IMR-90 (cell line): Measurements from ENCODE around the gene ZDHHC14. TPM values are rescaled to one million over a fixed set of nuclear protein-coding genes. Genes with fewer than 3 reads are reported as not detected.

Source experiments
- ATAC-seq: fragments of 200-7000 bp; cut with Tn5 transposase; 2 replicates; pipeline ENCODE4 v1.9.1; 2020; ENCODE audit warnings: low read depth, mild to moderate bottlenecking, moderate library complexity
- BruUV-seq: library from RNA; stranded (reverse); fragments of 400-500 nt; replicated peaks from 2 replicates; lab custom pipeline; 2021; lab: Mats Ljungman, UMichigan
- CTCF ChIA-PET: fragments of 300-600 bp; formaldehyde crosslinking; extraction: SDS; loops from one replicate; lab custom pipeline; 2021; ENCODE audit warnings: antibody characterized with exemption; lab: Yijun Ruan, JAX
- POLR2A ChIA-PET: fragments of 300-600 bp; sonication (Branson Sonifier 250); formaldehyde crosslinking; loops from one replicate; lab custom pipeline; 2022; ENCODE audit warnings: antibody characterized with exemption; ENCODE audit not compliant: unreplicated experiment; lab: Charles Lee
- DNase-seq: peaks from one replicate; pipeline ENCODE4 v3.0.0; 2013
- H2AFZ ChIP-seq: replicated peaks from 2 replicates; pipeline ENCODE3; 2013; ENCODE audit warnings: low read length, mild to moderate bottlenecking; ENCODE audit not compliant: poor library complexity
- H2AK5ac ChIP-seq: 2 replicates; pipeline ENCODE4 v1.6.1; 2013; ENCODE audit warnings: low read depth, low read length, inconsistent platforms
- H2AK9ac ChIP-seq: replicated peaks from 2 replicates; pipeline ENCODE3; 2013; ENCODE audit warnings: mild to moderate bottlenecking, low read depth, low read length, moderate library complexity; ENCODE audit not compliant: poor library complexity
- H2BK120ac ChIP-seq: 2 replicates; pipeline ENCODE4 v1.6.1; 2013; ENCODE audit warnings: low read depth, low read length, inconsistent platforms
- H2BK15ac ChIP-seq: 3 replicates; pipeline ENCODE4 v1.6.1; 2013; ENCODE audit warnings: low read depth, low read length, inconsistent platforms
- H2BK20ac ChIP-seq: 2 replicates; pipeline ENCODE4 v1.6.1; 2013; ENCODE audit warnings: low read depth, mild to moderate bottlenecking, inconsistent platforms, low read length, moderate library complexity
- H2BK5ac ChIP-seq: 2 replicates; pipeline ENCODE4 v1.6.1; 2013; ENCODE audit warnings: mild to moderate bottlenecking, low read depth, low read length, inconsistent platforms; ENCODE audit not compliant: poor library complexity, severe bottlenecking
- H3K14ac ChIP-seq: replicated peaks from 2 replicates; pipeline ENCODE4 v1.6.1; 2013; ENCODE audit warnings: low read depth, low read length, inconsistent platforms
- H3K18ac ChIP-seq: 2 replicates; pipeline ENCODE4 v1.6.1; 2013; ENCODE audit warnings: low read depth, low read length, control low read depth
- H3K23ac ChIP-seq: 2 replicates; pipeline ENCODE4 v1.6.1; 2013; ENCODE audit warnings: low read depth, low read length, inconsistent platforms
- H3K27ac ChIP-seq: 2 replicates; pipeline ENCODE4 v1.5.1; 2013; ENCODE audit warnings: mild to moderate bottlenecking, control low read depth, low read length; ENCODE audit not compliant: insufficient read depth
- H3K27me3 ChIP-seq: 2 replicates; pipeline ENCODE4 v1.6.1; 2013; ENCODE audit warnings: low read length; ENCODE audit not compliant: control insufficient read depth, insufficient read depth
- H3K36me3 ChIP-seq: 2 replicates; pipeline ENCODE4 v1.6.1; 2013; ENCODE audit warnings: low read length, mixed read lengths; ENCODE audit not compliant: control insufficient read depth, insufficient read depth
- H3K4ac ChIP-seq: 2 replicates; pipeline ENCODE4 v1.6.1; 2013; ENCODE audit warnings: low read depth, low read length, inconsistent platforms
- H3K4me1 ChIP-seq: 2 replicates; pipeline ENCODE4 v1.6.1; 2013; ENCODE audit warnings: low read length, mixed read lengths; ENCODE audit not compliant: control insufficient read depth, insufficient read depth
- H3K4me2 ChIP-seq: 2 replicates; pipeline ENCODE4 v1.6.1; 2013; ENCODE audit warnings: low read depth, mild to moderate bottlenecking, control low read depth, low read length, moderate library complexity
- H3K4me3 ChIP-seq: 2 replicates; pipeline ENCODE4 v1.5.1; 2013; ENCODE audit warnings: low read depth, mild to moderate bottlenecking, control low read depth, low read length, moderate library complexity; ENCODE audit not compliant: insufficient read depth
- H3K56ac ChIP-seq: 2 replicates; pipeline ENCODE4 v1.6.1; 2013; ENCODE audit warnings: low read length, inconsistent platforms; ENCODE audit not compliant: insufficient read depth; ENCODE audit errors: extremely low read depth
- H3K79me1 ChIP-seq, 2 experiments: 2 replicates each; pipeline ENCODE4 v1.6.1; 2013; ENCODE audit warnings: low read length in 2 of 2, inconsistent platforms in 1 of 2, low read depth in 1 of 2
- H3K9ac ChIP-seq: 2 replicates; pipeline ENCODE4 v1.6.1; 2013; ENCODE audit warnings: low read depth, low read length, control low read depth
- H3K9me1 ChIP-seq: 2 replicates; pipeline ENCODE4 v1.6.1; 2013; ENCODE audit warnings: low read length, inconsistent platforms; ENCODE audit not compliant: insufficient read depth
- H3K9me3 ChIP-seq: 2 replicates; pipeline ENCODE4 v1.6.1; 2013; ENCODE audit warnings: low read length; ENCODE audit not compliant: control insufficient read depth, insufficient read depth
- H4K20me1 ChIP-seq: 2 replicates; pipeline ENCODE4 v1.6.1; 2013; ENCODE audit warnings: low read length, inconsistent platforms; ENCODE audit not compliant: insufficient read depth
- H4K5ac ChIP-seq: 2 replicates; pipeline ENCODE4 v1.6.1; 2013; ENCODE audit warnings: mild to moderate bottlenecking, low read depth, low read length, control low read depth
- H4K8ac ChIP-seq, 2 experiments: 2 replicates each; pipeline ENCODE4 v1.6.1; 2013; ENCODE audit warnings: low read depth in 2 of 2, low read length in 2 of 2, control low read depth in 1 of 2, inconsistent platforms in 1 of 2
- H4K91ac ChIP-seq: 2 replicates; pipeline ENCODE4 v1.6.1; 2013; ENCODE audit warnings: low read depth, low read length, inconsistent platforms; ENCODE audit not compliant: insufficient read depth
- FOS ChIP-seq: fragments of 150-350 bp; IDR thresholded peaks from 2 replicates; pipeline ENCODE4 v1.6.1; 2016; ENCODE audit warnings: low read depth, low read length
- MAZ ChIP-seq: IDR thresholded peaks from 2 replicates; pipeline ENCODE4 v1.6.1; 2012; ENCODE audit warnings: low read depth, mild to moderate bottlenecking, low read length, improper control_type of control experiment, moderate library complexity, borderline replicate concordance
- POLR2A ChIP-seq: IDR thresholded peaks from 2 replicates; pipeline ENCODE4 v1.6.1; 2012; ENCODE audit warnings: mild to moderate bottlenecking, low read depth, low read length
- SMC3 ChIP-seq: fragments of 150-350 bp; IDR thresholded peaks from 2 replicates; pipeline ENCODE4 v1.6.1; 2016; ENCODE audit warnings: low read depth, mild to moderate bottlenecking, antibody characterized with exemption, low read length, moderate library complexity
- WGBS, 2 experiments: methylation state at CpG; one replicate each; pipeline versions ENCODE4 v1.1.5 to v1.1.7; 2013; ENCODE audit warnings: missing lambda C conversion rate in 2 of 2; ENCODE audit not compliant: insufficient read length in 1 of 2; ENCODE audit errors: extremely low coverage in 2 of 2; 5-methylcytosine and 5-hydroxymethylcytosine counted together
- dilution Hi-C: fragments of 300-500 bp; cut with HindIII; formaldehyde crosslinking; loops from one replicate; pipeline ENCODE4 v1.14.3; 2018; ENCODE audit warnings: low sequenced_read_pairs; ENCODE audit not compliant: unreplicated experiment
- in situ Hi-C: fragments of 300-500 bp; cut with MboI; formaldehyde crosslinking; loops from 3 replicates; pipeline ENCODE4 v1.14.3; 2019; ENCODE audit warnings: low sequenced_read_pairs, inconsistent platforms, mixed read lengths
- intact Hi-C: fragments of 100-400 bp; cut with micrococcal nuclease; formaldehyde crosslinking; loops from 2 replicates; pipeline ENCODE4 v1.10.0; 2022
- polyA plus RNA-seq, 3 experiments: library from polyadenylated mRNA; depleted of rRNA; stranded (reverse); fragments of >200 nt; gene quantifications; 2 replicates each; pipeline ENCODE4 v1.2.3, GENCODE V29; 2012; ENCODE audit warnings: low replicate concordance in 1 of 3
- total RNA-seq: library from RNA; depleted of rRNA; stranded (reverse); fragments of >200 nt; gene quantifications from 2 replicates; pipeline ENCODE4 v1.2.3, GENCODE V29; 2012

Gene ZDHHC14
- total and polyA plus RNA-seq, 2 of the 4 experiments (the other 2 are of a cell fraction), result 0.90 to 2.0 TPM

GRCh38 chr6:157546321-157546720 is 165.3 kb downstream of the ZDHHC14 start:
- Histone ChIP-seq H2BK120ac (no peak overlapping the region), H3K56ac (no peak overlapping the region), H2AK5ac (no peak overlapping the region), H3K36me3 (no peaks in the 10 kb centered on the region), H3K4me1 (peaks cover 8% of the 10 kb centered on the region; the same call in 1 of the 2 replicates), H4K20me1 (no peaks in the 10 kb centered on the region), H3K27ac (no peak overlapping the region), H3K4me3 (no peak overlapping the region), H3K79me1 (no peaks in the 10 kb centered on the region), H3K23ac (no peak overlapping the region), H2BK5ac (no peak overlapping the region), H3K4ac (no peak overlapping the region), H3K27me3 (no peaks in the 10 kb centered on the region; the same call in 1 of the 2 replicates), H3K9me3 (no peaks in the 10 kb centered on the region), H2BK20ac (no peak overlapping the region), H3K9me1 (no peaks in the 10 kb centered on the region; the same call in 1 of the 2 replicates), H2BK15ac (no peak overlapping the region), H4K8ac (no peak overlapping the region), H4K5ac (no peak overlapping the region), H4K91ac (no peak overlapping the region), H3K4me2 (no peak overlapping the region), H3K14ac (no peak overlapping the region), H2AK9ac (no peak overlapping the region), H2AFZ (no peak overlapping the region), H3K18ac (no peak overlapping the region), H3K9ac (no peak overlapping the region)
- in situ Hi-C loops (no loop called here), dilution Hi-C loops (no loop called here), intact Hi-C loops (no loop called here)
- TF ChIP-seq POLR2A (no peak), SMC3 (no peak), FOS (no peak), MAZ (no peak)
- DNase-seq (no peak), ATAC-seq (no peak)
- no CpG with 5 or more reads among the region's 3 CpGs for WGBS, 2 experiments
- no TSS peak for BruUV-seq
- CTCF ChIA-PET, result no interaction called here
- POLR2A ChIA-PET, result no interaction called here
